Pancreas (tissue), 10 donors: ENCODE measurements around the gene GSE1. TPM values are rescaled to one million over a fixed set of nuclear protein-coding genes. Genes with fewer than 3 reads are reported as not detected.
A peak's percentile ranks its signal among the peaks of the same experiment; 100 is the strongest.

Experiments used
- ATAC-seq, 4 donors: fragments of 200-7000 bp; cut with Tn5 transposase; one replicate each; pipeline versions ENCODE4 v1.8.0 to v1.9.1; 2020; ENCODE audit warnings: mild to moderate bottlenecking in 4 of 4, moderate library complexity in 4 of 4
- DNase-seq, 6 donors: peaks; one replicate each; pipeline ENCODE4 v3.0.0-alpha.2; 2020
- FAIRE-seq: peaks from 2 replicates; lab custom pipeline; 2012; peaks lifted over from hg19 to GRCh38; lab: Jason Lieb, UNC
- H3K27ac ChIP-seq, 4 donors: fragments of 200-600 bp; sonication (generic); 1 replicate in 3 of 4; 2 replicates in 1 of 4; pipeline versions ENCODE4 v1.5.0 to v1.8.0; 2020
- H3K27me3 ChIP-seq, 4 donors: fragments of 200-600 bp; one replicate each; pipeline ENCODE4 v1.8.0; 2021
- H3K36me3 ChIP-seq, 3 donors: fragments of 200-600 bp; sonication (generic) in 1 of 3; one replicate each; pipeline versions ENCODE4 v1.5.0 to v1.8.0; 2020 to 2021
- H3K4me1 ChIP-seq, 3 donors: fragments of 200-600 bp; one replicate each; pipeline ENCODE4 v1.8.0; 2021
- H3K4me3 ChIP-seq, 4 donors: fragments of 200-600 bp; sonication (generic) in 2 of 4; one replicate each; pipeline versions ENCODE4 v1.5.0 to v1.8.0; 2020 to 2021
- H3K9me3 ChIP-seq, 4 donors: fragments of 200-600 bp; one replicate each; pipeline ENCODE4 v1.8.0; 2021
- WGBS, 2 donors: extraction: QIAGEN DNeasy Blood & Tissue Kit; methylation state at CpG; one replicate each; pipeline ENCODE4 v1.1.7; 2013; 5-methylcytosine and 5-hydroxymethylcytosine counted together
- intact Hi-C, 3 donors: fragments of 100-400 bp; cut with DNase I; formaldehyde crosslinking; loops; one replicate each; pipeline versions ENCODE4 v1.11.1 to v1.14.2; 2022
- polyA plus RNA-seq, 2 donors: library from polyadenylated mRNA; stranded (reverse); fragments of 200-250 nt; gene quantifications; one replicate each; pipeline ENCODE4 v1.2.3, GENCODE V29; 2013
- total RNA-seq, 6 donors: library from RNA; stranded (reverse); fragmentation: NEBNext Ultra II Directional in 4 of 6; extraction: Animal tissue kit (Norgen Biotek cat#: 25700) in 4 of 6; gene quantifications; one replicate each; pipeline versions ENCODE4 v1.2.1 to v1.2.4, GENCODE V29; 2021 to 2023
- TF ChIP-seq, protein P1 (sequence below), 4 donors: fragments of 200-600 bp; sonication (generic) in 3 of 4; IDR thresholded peaks; one replicate each; pipeline versions ENCODE4 v1.5.0 to v1.8.0; 2021; ENCODE audit warnings: antibody characterized with exemption in 4 of 4
- donor health status: healthy with polysubstance abuse.
- donor health status: DM: no; HTN: no; CAD: no; lungs with moderate emphysema.
- donor health status: DM: no; HTN: no; CAD: no.
- donor health status: control.
- donor health status: control.
- donor health status: Bipolar disorder and iron deficiency.
- donor health status: DM: yes; HTN: yes; CAD: no.
- donor health status: DM: no; HTN: no; CAD: no.
- donor health status: DM: no; HTN: no; CAD: no.
- donor health status: DM: yes; HTN: yes; CAD: no.

Gene GSE1
- total and polyA plus RNA-seq, 8 donors = 32.0 to 61.5 (median 41.9) TPM

DNA sequence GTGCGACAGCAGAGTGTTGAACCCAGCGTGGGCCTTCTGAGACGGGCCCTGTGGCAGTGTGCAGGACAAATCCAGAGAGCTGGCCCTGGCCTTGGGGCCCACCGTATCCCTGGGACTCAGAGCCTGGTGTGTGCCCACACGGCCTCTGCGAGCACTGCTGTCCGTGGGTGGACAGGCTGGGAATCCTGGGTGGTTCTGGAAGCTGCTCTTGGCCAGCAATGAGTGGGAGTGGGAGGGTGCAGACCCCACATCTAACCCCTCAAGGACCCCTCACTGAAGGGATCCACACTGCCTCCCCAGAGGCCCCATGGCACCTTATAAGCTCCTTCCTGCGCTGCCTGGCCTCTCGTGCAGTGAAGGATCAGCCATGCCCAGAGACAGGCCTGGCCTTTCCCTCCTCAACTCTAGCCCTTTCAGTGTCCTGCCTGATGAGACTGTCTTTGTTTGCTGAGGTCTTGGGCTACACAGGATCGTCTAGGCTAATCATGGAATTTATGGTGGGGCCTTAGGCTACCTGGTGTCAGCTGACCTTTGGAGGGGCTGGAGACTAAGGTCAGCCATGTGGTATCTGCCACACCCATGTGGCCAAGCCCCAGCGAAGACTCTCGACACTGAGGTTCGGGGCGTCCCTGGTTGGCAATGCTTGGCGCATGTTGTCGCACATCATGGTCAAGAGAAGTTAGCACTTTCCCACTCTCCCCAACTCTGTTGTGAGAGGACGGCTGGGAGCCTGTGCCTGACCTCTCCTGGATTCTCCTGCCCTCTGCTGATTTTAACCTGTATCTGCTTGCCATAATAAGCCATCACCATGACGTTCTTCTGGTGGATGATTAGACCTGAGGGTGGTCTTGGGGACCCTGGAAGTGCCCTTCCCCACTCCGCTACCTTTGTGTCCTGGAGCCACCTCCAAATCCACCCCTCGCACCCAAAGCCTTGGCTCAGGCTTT is 92.1 kb downstream of the GSE1 start:
- FAIRE-seq = no peak
- H3K36me3 ChIP-seq = no peaks in the 10 kb centered on the region
- H3K27ac ChIP-seq = no peak overlapping the region
- no peak for DNase-seq
- H3K9me3 ChIP-seq = no peaks in the 10 kb centered on the region
- no peaks in the 10 kb centered on the region for H3K4me1 ChIP-seq
- 84 to 90% methylated on average over 20 of the region's 20 CpGs for WGBS, 2 donors
- ATAC-seq = peak in 3 of 4 donors; percentile 31 to 57 (median 56)
- TF ChIP-seq, protein P1, sequence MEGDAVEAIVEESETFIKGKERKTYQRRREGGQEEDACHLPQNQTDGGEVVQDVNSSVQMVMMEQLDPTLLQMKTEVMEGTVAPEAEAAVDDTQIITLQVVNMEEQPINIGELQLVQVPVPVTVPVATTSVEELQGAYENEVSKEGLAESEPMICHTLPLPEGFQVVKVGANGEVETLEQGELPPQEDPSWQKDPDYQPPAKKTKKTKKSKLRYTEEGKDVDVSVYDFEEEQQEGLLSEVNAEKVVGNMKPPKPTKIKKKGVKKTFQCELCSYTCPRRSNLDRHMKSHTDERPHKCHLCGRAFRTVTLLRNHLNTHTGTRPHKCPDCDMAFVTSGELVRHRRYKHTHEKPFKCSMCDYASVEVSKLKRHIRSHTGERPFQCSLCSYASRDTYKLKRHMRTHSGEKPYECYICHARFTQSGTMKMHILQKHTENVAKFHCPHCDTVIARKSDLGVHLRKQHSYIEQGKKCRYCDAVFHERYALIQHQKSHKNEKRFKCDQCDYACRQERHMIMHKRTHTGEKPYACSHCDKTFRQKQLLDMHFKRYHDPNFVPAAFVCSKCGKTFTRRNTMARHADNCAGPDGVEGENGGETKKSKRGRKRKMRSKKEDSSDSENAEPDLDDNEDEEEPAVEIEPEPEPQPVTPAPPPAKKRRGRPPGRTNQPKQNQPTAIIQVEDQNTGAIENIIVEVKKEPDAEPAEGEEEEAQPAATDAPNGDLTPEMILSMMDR (IDR thresholded peaks at IDR 0.05) = no peak
- H3K4me3 ChIP-seq = no peak overlapping the region
- H3K27me3 ChIP-seq = no peaks in the 10 kb centered on the region
- intact Hi-C loops = no loop called here

DNA sequence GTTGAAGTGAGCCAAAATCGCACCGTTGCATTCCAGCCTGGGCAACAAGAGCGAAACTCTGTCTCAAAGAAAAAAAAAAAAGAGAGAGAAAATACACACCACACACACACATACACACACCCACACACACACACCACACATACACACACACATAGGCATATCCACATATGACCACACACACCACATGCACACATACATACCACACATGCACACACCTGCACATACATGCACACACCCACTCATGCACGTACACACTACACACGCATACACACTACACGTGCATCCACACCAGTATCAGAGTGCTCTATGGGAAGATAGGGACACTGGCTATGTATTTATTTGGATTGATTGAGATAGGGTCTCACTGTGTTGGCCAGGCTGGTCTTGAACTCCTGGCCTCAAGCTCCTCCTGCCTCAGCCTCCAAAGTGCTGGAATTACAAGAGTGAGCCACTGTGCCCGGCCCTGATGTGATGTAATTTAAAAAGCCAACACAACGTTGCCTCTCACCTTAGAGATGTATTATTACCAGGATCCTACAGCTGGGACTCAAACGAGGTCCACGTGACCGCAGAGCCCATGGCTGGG is 93.4 kb downstream of the GSE1 start:
- DNase-seq (no peak), ATAC-seq (no peak), FAIRE-seq (no peak)
- no peaks in the 10 kb centered on the region for H3K4me1 ChIP-seq
- H3K27ac ChIP-seq = no peak overlapping the region
- no peaks in the 10 kb centered on the region for H3K9me3 ChIP-seq
- H3K36me3 ChIP-seq = no peaks in the 10 kb centered on the region
- no peaks in the 10 kb centered on the region for H3K27me3 ChIP-seq
- intact Hi-C loops = no loop called here
- WGBS, 2 donors = 90 to 92% methylated on average over 11 of the region's 11 CpGs
- no peak overlapping the region for H3K4me3 ChIP-seq
- TF ChIP-seq, protein P1 (IDR thresholded peaks at IDR 0.05) = no peak

DNA sequence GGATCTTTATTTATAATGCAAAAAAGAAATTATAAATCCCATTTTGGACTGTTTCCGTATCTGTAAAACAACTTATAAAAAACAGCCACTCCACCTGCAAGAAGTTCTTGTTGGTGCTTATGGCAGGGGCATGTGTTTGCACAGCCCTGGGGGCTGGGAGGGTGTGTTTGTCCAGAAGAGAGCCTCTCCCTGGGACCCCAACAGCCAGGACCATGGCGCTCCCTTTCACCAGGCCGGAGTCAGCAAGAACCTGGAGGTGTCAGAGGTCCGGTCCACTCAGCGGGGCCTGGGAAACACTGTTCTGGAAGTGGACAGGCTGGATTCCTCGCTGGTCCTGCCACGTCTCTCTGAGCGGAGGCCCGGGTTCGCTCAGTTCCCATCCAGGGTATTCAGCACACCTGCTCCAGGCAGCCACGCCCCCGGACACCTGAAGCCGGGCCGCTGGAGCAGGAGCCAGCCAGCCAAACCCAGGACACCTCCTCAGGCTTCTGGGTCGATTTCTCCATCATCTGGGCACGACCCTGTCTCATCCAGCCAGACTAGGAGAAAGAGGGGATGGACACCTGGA is 94.5 kb downstream of the GSE1 start:
- no peak for FAIRE-seq

DNA sequence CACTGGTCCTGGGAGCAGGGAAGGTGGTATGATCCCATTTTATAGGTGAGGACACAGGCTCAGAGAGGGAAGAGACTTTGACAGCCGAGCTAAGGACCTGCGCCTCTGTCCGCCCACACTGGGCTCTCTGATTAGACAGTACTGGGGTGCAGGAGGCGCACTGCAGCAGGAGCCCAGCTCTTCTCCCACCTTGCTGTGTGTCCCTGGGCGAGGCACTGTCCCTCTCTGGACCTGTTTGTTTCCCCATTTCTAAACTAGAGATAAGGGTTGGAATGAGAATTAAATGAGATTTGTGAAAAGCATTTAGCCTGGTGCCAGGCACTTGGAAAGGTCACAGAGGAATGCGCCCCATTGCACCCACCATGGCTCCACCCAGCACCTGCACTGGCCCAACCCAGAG is 95.2 kb downstream of the GSE1 start:
- H3K4me3 ChIP-seq = no peak overlapping the region
- intact Hi-C loops = no loop called here
- no peaks in the 10 kb centered on the region for H3K27me3 ChIP-seq
- H3K4me1 ChIP-seq = no peaks in the 10 kb centered on the region
- no peak for ATAC-seq
- 92 to 93% methylated on average over 6 of the region's 6 CpGs for WGBS, 2 donors
- TF ChIP-seq, protein P1 (IDR thresholded peaks at IDR 0.05) = no peak
- H3K9me3 ChIP-seq = no peaks in the 10 kb centered on the region
- no peak for FAIRE-seq
- H3K36me3 ChIP-seq = no peaks in the 10 kb centered on the region
- no peak overlapping the region for H3K27ac ChIP-seq
- DNase-seq = no peak

More for the DNA sequence above, 94.5 kb downstream of the GSE1 start:
- Histone ChIP-seq H3K4me1 (no peaks in the 10 kb centered on the region), H3K4me3 (no peak overlapping the region), H3K36me3 (no peaks in the 10 kb centered on the region), H3K9me3 (no peaks in the 10 kb centered on the region), H3K27me3 (no peaks in the 10 kb centered on the region), H3K27ac (no peak overlapping the region)
- 77 to 82% methylated on average over 16 of the region's 16 CpGs for WGBS, 2 donors
- DNase-seq (no peak), ATAC-seq (no peak)
- intact Hi-C loops = no loop called here
- TF ChIP-seq, protein P1 (IDR thresholded peaks at IDR 0.05) = no peak
